Astrocyte of the spinal cord (primary cell): ENCODE data around the gene KIFAP3.

Experiments
- DNase-seq: peaks from one replicate; pipeline ENCODE4 v3.0.0; 2011; ENCODE audit warnings: low read depth, low spot score
- H3K4me3 ChIP-seq: 2 replicates; pipeline ENCODE4 v1.5.1; 2011; ENCODE audit warnings: low read depth, mild to moderate bottlenecking, low read length, moderate library complexity
- in situ Hi-C: cut with HindIII; loops from 2 replicates; pipeline ENCODE4 v1.10.0; 2017; ENCODE audit warnings: low sequenced_read_pairs
- TF ChIP-seq, protein P1 (sequence below): IDR thresholded peaks from 2 replicates; pipeline ENCODE4 v1.5.1; 2012; ENCODE audit warnings: low read depth, mild to moderate bottlenecking, low read length, inconsistent platforms

Gene KIFAP3

DNA sequence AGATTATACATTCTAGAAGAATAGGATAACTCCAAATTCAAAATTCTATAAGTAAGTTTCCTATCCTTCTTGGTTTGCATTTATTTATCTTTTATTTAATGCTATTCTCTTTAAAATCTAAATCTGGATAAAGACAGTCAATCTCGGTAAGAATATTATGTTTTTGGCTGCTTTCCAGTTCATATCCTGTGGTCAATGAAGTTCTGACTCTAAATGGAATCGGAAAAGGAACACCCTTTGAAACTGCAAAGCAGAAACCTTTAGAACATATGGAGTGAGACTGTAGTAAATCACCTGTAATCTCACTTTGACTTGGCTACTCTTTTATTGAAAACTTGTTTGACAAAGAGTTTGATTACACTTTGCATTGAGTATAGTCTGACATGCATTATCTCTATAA is 85.2 kb downstream of the KIFAP3 start:
- DNase-seq, result no peak
- TF ChIP-seq, protein P1, sequence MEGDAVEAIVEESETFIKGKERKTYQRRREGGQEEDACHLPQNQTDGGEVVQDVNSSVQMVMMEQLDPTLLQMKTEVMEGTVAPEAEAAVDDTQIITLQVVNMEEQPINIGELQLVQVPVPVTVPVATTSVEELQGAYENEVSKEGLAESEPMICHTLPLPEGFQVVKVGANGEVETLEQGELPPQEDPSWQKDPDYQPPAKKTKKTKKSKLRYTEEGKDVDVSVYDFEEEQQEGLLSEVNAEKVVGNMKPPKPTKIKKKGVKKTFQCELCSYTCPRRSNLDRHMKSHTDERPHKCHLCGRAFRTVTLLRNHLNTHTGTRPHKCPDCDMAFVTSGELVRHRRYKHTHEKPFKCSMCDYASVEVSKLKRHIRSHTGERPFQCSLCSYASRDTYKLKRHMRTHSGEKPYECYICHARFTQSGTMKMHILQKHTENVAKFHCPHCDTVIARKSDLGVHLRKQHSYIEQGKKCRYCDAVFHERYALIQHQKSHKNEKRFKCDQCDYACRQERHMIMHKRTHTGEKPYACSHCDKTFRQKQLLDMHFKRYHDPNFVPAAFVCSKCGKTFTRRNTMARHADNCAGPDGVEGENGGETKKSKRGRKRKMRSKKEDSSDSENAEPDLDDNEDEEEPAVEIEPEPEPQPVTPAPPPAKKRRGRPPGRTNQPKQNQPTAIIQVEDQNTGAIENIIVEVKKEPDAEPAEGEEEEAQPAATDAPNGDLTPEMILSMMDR, result no peak
- H3K4me3 ChIP-seq, result no peak overlapping the region
- in situ Hi-C loops, result no loop called here

DNA sequence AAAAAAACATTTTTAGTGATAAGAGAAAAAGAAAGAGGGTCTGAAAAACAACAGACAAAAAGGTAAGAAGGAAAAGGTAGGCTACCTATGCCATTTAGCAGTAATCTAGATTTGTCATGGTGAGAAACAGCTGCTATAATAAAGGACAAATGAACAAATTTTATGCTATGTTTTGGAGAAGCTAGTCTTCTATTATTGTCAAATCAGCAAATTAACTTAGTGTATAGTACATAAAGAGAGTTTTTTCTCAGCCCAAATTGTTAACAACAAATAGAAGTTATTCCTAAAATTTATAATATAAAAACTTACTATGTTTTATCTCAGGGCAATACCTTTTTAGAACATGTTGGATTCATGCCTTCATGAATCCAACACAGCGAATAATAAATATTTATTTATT is 88.7 kb downstream of the KIFAP3 start:
- DNase-seq, result no peak
- in situ Hi-C loops, result no loop called here
- no peak overlapping the region for H3K4me3 ChIP-seq
- TF ChIP-seq, protein P1, result no peak

DNA sequence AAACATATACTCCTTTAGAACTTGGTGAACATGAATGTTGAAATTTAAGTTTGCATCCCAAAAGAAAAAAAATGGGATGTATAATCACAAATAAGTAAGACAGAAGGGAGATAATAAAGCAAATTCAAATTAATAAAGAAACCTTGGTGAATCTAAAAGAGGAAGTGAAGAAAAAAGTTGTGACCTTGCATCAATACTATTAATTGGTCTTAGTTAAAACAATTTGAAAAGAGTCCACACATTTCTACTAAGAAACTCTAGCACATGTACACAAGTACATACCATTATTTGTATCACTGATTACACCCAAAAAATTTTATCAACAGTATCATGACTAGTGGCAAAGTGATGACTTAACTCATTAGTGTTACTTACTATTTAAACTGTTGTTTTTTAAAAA is 100.4 kb downstream of the KIFAP3 start:
- no peak overlapping the region for H3K4me3 ChIP-seq
- in situ Hi-C loops, result no loop called here
- TF ChIP-seq, protein P1, result no peak
- DNase-seq, result no peak

DNA sequence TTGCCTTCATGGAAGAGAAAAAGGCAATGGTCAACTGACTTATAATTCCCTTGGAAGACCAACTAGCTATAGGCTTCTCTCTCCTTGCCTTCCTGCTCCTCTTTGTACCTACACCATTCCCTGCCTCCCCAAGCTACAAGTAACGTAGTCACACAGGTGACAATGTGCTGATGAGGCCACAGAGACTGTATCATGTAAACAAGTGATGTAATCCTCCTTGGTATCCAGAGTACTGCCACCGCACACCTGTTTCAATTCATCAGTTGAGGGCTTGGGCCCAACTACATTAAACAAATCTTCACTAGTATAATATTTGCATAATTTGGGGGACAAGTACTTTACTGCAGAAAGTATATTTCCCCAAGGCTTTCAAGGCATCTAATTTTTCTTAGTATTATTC is 104.4 kb downstream of the KIFAP3 start:
- in situ Hi-C loops, result no loop called here
- no peak for DNase-seq
- TF ChIP-seq, protein P1, result no peak
- H3K4me3 ChIP-seq, result no peak overlapping the region

DNA sequence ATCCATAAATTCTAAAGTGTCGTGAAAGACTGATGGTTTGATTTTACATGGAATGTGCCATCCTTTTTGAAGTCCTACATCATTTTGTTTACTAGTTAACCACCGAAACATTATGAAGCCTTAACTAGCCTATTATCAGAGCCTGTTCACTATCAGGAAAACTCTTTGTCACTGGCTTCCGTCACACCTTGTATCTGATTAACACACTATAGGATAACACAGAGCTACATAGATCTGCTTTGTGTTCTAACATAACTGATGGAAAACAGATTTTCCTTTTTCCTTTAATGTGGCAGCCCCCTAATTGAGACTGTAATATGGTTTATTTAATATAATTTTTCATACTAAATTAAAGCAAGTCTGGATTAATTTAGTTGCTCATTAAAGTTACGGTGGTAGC is 106.3 kb downstream of the KIFAP3 start:
- in situ Hi-C loops, result no loop called here
- no peak for DNase-seq
- TF ChIP-seq, protein P1, result no peak

DNA sequence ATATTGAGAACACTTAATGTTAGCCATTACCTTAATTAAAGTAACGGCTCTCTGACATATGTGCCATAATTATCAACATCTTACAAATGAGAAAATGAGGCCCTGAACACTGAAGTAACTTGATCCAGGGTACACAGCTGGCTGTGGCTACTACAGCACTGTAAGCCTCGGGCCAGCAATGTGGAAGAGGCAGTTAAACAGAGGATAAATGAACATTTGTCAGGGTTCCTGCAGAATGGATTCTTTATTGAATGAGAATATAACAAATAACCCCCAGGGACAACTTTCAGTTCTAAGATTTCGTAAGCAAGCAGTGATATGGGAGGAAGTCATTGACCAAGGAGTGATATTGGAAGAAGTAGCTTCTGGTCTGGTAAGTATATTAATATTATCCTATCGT is 110.3 kb downstream of the KIFAP3 start:
- no peak overlapping the region for H3K4me3 ChIP-seq
- in situ Hi-C loops, result no loop called here
- no peak for DNase-seq
- TF ChIP-seq, protein P1, result no peak

More for the DNA sequence above, 106.3 kb downstream of the KIFAP3 start:
- no peak overlapping the region for H3K4me3 ChIP-seq

DNA sequence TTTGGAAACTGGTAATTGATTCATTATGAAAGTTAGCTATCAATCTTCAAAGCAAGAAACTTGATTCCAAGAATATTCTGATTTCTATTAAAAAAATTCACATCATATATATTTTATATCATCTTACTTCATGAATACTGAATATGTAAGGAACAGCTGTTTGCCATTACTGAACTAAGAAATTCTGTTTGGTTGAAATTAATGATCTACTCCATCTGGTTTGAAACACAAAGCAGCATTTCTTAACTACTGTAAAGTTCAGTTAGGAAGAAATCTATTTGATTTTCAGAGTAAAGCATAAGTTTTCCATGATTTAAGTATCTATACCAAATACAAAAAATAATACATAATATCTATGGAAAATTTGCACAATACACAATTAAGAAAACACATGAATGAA is 114.8 kb downstream of the KIFAP3 start:
- TF ChIP-seq, protein P1, result no peak
- in situ Hi-C loops, result no loop called here
- no peak for DNase-seq

More for the DNA sequence above, 114.8 kb downstream of the KIFAP3 start:
- no peak overlapping the region for H3K4me3 ChIP-seq
